ENCODE measurements around the gene PEX6.
A peak's percentile ranks its signal among the peaks of the same experiment; 100 is the strongest.

PEX6 gene

GRCh38 chr6:42933205-42933604, 45.8 kb downstream of the PEX6 start:
- DNase-seq (ENCODE audit: low spot score) = peak; percentile 60

GRCh38 chr6:42932412-42932811, 46.6 kb downstream of the PEX6 start:
- DNase-seq (ENCODE audit: low spot score) = no peak

- peak; percentile 86 for DNase-seq (ENCODE audit: low spot score)
Measured at GRCh38 chr6:42929821-42930360, 49.1 kb downstream of the PEX6 start.

GRCh38 chr6:42928986-42929820, 49.8 kb downstream of the PEX6 start, which contains the start of gene CNPY3:
TSS of gene CNPY3 (plus strand) at chr6:42929480. CDS start at chr6:42929571, 91 bp downstream.
- peak; percentile 98 for DNase-seq (ENCODE audit: low spot score)

GRCh38 chr6:42925248-42925857, 53.6 kb downstream of the PEX6 start:
- no peak for DNase-seq (ENCODE audit: low spot score)

GRCh38 chr6:42923666-42924065, 55.3 kb downstream of the PEX6 start:
- peak; percentile 28 for DNase-seq (ENCODE audit: low spot score)

GRCh38 chr6:42921801-42922200, 57.2 kb downstream of the PEX6 start:
- no peak for DNase-seq (ENCODE audit: low spot score)

GRCh38 chr6:42916288-42916687, 62.7 kb downstream of the PEX6 start:
- DNase-seq (ENCODE audit: low spot score) = no peak

- no peak for DNase-seq (ENCODE audit: low spot score)
Measured at GRCh38 chr6:42915732-42916131, 63.2 kb downstream of the PEX6 start, which contains the start of gene PTCRA. TSS of gene PTCRA (plus strand) at chr6:42916053. CDS start at chr6:42916070, 17 bp downstream.

- DNase-seq (ENCODE audit: low spot score) = no peak
Measured at GRCh38 chr6:42914546-42914945, 64.4 kb downstream of the PEX6 start.

Measured in pons (tissue), 1 donor.